HG03354 (cell line): ENCODE results near the gene ARHGAP32.

Source experiments
- ATAC-seq: cut with Tn5 transposase; IDR thresholded peaks from one replicate; pipeline ENCODE4 v1.9.1; 2021; ENCODE audit warnings: mild to moderate bottlenecking; ENCODE audit not compliant: unreplicated experiment, poor library complexity, severe bottlenecking

Gene ARHGAP32

DNA sequence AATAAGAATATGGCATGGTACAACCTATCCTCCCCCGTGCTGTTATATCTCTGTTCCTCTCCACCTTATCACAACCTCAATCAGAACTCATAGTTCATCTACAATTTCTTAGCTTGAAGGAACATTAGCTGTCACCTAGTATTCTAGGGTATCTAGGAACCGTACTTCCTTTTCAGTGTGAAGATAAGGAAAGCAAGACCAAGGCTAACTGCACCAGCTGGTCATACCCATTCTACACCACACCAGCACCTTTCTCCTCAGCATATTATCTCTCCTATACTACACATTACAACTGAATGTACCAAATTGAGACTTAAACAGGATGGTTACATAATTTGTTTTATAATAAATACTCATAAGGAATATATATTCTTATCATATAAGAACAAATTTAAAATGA, 73.1 kb downstream of the ARHGAP32 start:
- no peak for ATAC-seq

DNA sequence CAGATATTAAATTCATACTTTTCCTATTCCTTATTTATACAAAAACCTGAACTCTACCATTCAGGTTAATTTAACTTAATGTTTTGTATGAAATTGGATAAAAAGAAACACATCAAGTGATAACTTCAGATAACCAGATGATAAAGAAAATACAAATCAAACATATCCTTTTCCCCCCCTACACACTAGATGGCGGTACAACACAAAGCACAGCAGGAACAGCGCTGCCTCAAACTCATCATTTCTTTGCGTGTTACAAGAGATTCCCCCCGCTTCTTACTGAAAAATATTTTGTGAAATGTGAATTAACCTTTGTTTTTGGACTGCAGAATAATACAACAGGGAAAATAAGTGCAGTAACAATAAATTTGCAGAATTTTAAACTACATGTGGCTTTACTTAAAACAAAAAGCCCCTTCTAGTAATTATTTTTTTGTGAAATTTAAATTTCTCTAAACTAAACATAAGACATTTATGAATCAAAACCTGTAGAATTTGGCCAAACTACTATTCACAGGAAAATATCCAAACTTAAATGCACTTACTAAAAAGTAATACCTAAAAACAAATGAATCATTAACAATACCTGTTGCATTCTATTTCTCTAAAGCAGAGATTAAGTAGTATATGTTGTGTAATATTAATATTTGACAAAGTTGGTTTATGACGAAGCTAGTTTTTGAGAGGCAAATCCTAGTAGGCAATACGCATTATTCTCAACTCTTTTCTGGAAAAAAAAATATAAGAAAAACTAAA, 74.4 kb downstream of the ARHGAP32 start:
- peak; percentile 82 for ATAC-seq

DNA sequence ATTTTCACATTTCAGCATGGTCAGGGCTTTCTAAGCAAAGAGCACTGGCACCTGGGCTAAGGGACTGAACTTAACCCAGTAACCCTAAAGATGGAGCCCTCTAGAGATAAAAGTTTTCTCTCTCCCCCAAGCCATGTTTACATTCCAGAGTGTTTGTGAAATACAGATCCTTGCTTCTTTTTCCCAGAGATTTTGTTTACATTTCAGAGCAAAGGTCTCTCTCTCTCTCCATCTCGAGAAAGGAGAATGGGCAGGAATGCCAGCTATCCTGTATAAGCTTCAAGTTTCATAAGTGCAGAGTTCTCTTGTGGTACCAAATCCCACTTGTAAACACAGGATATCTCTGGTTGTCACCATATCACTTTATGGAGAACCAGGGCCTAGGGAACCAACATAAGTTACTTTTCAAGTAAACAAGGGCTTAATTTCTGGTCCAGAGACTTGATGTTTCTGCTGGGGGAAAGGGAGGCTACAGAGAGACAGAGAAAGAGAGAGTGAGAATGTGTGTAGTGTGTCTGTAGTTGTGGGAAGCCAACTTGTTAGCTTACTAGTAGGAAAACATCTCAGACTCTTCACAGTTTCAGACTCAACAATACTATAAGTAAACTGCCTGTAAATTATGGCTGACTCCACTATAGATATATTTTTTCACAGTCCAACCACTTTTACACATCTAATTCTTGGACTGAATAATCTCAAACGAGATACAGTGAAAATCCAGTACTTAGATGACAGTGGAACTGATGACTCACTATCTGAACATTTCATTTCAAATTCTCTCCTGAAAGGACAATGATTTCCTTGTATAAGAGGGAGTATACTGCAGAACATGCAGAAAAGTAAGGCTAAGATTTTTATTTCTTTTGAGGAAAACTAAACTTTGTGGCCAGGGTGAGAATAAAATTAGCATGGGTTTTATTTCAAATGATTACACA, 76.2 kb downstream of the ARHGAP32 start:
- ATAC-seq, result no peak

DNA sequence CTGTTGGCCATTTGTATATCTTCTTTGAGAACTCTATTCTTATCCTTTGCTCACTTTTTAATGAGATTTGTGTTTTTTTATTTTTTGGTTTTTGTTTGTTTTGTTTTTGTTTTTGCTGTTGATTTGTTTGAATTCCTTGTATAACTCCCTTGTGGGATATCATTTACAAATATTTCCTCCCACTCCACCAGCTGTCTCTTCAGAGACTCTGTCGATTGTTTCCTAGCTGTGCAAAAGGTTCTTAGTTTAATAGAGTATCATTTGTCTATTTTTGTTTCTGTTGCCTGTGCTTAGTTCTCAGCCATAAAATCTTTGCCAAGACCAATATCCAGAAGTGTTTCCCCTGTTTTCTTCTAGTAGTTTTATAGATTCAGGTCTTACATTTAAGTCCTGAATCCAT, 82.4 kb downstream of the ARHGAP32 start:
- no peak for ATAC-seq

DNA sequence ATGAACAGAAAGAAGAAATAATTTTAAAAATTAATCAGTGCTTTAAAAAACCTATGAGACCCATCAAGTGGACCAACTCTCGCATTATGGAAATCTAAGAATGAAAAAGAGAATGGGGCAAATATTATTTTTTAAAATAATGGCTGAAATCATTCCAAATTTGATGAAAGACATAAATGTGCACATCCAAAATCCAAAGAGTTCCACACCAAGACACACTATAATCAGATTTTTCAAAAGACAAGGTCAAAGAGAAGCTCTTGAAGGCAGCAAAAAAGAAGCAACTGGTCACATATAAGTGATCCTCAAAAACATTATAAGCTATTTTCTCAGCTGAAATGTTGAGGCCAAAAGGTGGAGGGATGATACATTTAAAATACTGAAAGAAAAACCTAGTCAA, 85.3 kb downstream of the ARHGAP32 start:
- ATAC-seq, result no peak

DNA sequence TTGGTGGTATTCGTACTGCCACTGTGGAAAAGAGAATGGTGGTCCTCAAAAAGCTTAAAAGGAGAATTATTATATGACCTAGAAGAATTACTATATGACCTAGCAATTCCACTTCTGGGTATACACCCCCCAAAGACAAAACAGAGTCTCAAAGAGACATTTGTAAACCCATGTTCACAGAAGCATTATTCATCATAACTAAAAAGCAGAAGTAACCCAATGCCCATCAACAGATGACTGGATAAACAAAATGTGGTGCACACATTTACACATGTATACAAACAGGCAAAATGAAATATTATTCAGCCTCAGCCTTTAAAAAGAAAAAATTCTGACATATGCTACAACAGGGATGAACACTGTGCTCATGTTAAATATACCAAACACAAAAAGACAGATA, 89.4 kb downstream of the ARHGAP32 start:
- no peak for ATAC-seq

DNA sequence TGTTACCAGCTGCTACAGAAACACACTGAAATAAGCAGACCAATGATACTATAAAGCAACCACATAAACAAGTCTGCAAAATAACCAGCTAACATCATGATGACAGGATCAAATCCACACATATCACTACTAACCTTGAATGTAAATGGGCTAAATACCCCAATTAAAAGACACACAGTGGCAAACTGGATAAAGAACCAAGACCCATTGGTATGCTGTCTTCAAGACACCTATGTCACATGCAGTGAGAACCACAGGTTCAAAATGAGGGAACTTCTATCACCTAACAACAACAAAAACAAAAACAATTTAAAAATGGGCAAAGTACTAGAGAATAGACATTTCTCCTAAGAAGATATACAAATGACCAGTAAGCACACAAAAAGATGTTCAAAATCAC, 89.9 kb downstream of the ARHGAP32 start:
- no peak for ATAC-seq

DNA sequence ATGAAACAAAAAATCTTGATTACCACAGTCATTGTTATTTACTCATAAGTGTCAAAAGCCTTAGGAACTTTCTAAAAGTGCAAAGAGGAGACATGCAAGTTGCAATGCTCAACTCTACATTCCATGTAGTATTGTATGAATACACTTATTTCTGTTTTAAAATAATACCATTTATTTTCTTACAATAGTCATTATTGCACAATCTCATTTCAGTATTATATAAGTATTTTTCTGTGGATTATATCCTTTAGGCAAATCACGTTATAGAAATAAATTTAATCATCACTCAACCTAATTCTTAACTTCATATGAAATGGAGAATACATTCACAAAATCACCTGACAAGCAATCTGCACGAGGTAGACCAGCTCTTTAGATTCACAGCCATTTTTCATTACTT, 98.8 kb downstream of the ARHGAP32 start:
- ATAC-seq, result no peak

DNA sequence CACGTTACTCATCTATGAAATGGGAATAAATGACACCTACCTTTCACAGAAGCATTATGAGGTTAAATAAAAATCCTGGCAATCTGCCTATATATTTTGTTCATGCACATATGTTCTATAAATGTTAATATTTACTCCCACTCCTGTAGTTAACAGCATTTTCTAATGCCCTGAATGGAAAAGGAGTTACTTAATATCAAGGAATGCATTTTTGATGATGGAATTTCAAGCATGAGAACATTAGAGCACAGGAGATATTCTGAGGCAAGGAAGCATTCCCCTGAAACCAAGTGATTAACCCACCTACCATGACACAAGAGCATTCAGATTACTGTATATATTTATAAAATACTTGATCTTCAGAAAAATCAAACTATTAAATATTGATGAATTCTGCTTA, 102.1 kb downstream of the ARHGAP32 start:
- no peak for ATAC-seq

DNA sequence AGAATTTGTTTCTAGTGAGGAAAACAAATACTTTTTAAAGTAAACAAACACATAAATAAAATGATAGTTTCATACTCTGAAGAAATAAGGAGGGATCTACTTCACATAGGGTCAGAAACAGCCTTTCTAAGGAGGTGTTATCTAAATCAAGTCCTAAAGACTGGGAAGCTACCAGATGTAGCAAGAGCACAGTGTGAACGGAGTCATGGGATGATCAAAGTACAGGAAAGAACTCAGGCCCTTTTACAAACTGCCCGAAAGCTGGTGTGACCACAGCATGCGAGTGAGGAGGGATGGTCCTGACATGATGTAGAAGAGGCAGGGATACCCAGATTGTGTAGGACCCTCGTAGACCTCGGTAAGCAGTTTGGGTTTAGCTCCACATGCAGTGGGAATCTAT, 102.8 kb downstream of the ARHGAP32 start:
- ATAC-seq, result no peak

DNA sequence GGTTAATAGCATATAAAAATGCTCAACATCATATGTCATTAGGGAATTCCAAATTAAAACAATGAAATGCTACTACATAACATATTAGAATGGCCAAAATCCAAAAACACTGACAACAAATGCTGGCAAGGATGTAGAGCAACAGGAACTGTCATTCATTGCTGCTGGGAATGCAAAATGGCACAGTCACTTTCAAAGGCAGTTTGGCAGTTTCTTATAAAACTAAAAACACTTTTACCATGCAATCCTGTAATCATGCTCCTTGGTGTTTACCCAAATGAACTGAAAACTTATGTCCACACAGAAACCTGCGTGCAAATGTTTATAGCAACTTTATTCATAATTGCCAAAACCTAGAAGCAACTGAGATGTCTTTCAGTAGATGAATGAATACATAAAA, 105.1 kb downstream of the ARHGAP32 start:
- ATAC-seq, result no peak

DNA sequence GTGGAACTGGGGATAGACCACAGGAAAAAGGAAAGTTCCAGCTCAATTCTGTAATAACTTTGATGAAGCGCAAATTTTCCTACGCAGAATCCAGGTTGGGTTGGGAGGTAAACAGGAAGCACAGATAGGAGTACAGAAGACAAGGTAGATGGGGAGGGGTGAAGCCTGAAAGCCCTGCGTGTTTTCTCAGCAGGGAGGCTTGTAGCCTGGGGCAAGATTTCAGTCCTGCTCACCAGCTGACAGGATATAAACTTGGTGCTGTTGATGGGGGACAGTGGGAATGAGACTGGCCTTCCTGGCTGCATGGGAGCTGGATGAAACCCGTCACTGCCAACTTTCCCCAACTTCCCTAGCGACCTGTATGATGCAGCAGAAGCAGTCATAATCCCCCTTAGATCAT, 114.9 kb downstream of the ARHGAP32 start:
- ATAC-seq, result no peak

DNA sequence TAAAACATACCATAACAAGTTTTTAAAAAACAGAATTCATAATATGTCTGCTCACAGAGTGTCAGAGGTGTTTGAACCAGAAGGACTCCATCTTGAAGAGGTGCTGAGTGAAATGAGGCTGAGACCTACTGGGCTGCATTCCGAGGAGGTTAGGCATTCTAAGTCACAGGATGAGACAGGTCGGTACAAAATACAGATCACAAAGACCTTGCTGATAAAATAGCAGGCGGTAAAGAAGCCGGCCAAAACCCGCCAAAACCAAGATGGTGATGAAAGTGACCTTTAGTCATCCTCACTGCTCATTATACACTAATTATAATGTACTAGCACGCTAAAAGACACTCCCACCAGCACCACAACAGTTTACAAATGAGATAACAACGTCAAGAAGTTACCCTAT, 116.4 kb downstream of the ARHGAP32 start:
- no peak for ATAC-seq

DNA sequence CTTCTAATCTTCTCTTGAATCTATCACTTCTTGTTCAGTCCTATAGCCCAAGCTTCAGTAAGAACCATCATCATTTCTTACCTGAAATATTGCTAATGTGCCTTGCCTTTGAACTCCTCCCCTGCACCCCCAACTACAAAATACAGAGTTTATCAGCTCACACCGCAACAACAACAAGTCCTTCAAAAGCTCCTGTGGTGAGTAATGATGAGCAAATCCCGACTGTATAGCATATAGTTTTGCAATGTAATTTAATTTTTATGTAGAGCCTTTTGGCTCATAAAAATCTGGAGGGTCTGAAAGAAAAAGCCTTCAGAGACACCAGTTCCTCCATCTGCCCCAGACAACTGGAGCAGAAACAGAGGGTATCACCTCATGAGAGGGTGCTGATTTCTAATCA, 124.7 kb downstream of the ARHGAP32 start:
- no peak for ATAC-seq

DNA sequence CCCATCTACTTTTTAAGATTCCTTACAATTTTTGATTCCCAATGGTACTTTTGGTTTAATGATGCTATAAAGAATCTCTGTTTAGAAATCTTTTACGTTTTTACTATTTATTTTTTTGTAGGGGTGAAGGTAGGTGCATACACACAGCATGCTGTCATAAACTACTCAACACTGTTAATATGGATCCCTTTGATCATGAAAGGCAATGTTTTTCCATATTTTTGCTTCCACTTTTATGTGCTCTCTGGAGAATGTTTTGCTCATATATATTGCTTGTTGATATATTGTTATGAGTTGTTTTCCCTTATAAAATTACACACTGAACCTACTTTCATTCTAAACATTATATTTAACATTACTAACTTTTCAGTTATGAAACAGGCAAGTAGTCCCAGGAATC, 125.9 kb downstream of the ARHGAP32 start:
- ATAC-seq, result no peak

DNA sequence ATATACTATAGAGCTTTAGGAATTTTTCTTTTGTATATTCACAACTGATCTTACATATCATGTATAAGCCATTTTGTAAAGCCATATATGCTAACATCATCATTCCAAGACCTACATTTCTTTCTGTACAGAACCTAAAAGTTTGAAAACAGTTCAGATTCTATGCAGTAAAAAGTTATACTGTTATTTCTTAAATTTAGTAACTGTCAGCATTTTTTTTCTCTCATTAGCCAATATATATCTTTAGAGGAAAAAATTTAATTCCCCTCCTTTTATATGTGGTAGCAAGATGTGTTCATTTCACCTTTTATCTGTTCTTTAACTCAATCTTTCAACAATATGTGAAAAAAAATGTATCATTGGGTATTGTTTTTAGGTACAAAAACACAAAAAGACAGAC, 129.0 kb downstream of the ARHGAP32 start:
- no peak for ATAC-seq

DNA sequence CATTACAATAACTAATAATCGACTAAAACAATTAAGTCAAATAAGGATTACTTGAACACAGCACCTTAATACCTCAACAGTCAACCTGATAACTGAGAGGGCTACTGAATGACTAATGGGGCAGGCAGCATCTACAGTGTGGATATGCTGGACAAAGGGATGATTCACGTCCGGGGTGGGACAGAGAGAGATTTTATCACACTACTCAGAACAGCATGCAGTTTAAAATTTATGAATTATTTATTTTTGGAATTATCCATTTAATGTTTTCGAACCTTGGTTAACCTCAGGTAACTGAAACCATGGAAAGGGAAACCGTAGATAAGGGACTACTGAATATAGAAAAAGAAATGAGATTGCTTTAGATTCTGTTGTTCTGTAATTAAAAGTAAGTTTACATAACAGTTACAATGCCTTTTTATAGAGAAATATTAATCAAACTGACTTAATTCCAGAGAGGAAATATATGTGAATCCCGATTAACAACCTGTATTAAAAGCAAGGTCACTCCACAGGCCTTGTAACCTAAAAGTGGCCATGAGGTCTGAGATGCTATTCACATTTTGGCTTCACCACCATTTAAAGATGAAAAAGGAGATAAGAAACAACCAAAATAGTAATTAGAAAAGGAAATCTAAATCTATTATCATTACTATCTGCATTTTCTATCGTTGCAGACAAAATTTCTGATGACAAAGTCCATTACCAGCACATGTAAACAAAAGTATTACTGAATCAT, 130.5 kb downstream of the ARHGAP32 start:
- ATAC-seq, result no peak

DNA sequence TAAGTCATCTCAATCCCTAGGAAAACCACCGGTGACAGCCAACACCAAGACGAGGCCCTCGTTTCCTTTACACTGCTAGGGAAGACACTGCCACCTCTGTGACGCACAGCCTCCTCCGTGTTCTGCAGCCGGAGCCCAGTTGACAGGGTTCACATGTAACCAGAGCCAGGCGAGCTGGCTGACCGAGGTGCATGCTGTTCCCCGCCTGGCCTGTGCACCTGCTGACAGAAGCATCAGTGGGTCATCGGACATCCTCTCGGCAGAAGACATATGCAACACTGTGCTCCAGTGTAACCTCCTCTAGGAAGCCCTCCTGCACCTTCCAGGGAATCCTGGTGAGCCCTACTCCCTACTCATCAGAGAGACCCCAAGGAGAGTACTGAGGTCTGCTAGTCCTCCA, 135.2 kb downstream of the ARHGAP32 start:
- ATAC-seq, result no peak

DNA sequence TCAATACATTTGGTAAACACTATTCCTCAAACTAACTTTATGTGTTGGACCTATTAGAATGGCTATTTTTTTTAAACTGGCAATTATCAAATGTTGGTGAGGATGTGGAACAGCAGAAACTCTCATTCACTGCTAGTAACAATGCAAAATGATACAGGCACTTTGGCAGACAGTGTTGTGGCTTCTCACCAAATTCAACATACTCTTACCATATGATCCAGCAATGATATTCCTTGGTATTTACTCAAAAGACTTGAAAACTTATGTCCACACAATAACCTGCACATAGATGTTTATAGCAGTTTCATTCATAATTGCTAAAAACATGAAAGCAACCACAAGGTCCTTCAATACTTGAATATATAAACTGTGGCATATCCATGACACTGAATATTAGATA, 136.9 kb downstream of the ARHGAP32 start:
- no peak for ATAC-seq

DNA sequence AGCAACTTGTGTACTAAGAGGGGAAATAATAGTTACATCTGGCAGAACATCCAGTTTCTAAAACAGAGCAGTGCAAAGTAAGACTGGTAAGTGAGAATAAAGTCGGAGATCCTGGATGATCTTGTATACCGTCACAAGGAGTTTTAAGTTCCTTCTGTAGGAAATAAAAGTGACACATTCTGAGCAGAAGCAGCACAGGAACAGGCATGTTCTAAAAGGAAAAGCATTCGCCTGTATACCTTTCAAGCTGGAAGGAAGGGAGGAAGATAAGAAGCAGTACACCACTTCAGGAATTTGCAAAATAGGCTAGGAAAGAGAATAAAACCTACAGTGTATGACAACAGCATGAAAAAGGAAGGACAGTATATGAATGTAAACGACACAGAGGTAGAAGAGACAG, 143.2 kb downstream of the ARHGAP32 start:
- no peak for ATAC-seq
